Measurements from ENCODE around the gene SELENOI. TPM values are rescaled to one million over a fixed set of nuclear protein-coding genes. Genes with fewer than 3 reads are reported as not detected.

The SELENOI gene
- polyA plus RNA-seq, 1 donor (not counting 4 experiments of a cell fraction or from before 2014, with no cell fraction given): 38.1 TPM

DNA sequence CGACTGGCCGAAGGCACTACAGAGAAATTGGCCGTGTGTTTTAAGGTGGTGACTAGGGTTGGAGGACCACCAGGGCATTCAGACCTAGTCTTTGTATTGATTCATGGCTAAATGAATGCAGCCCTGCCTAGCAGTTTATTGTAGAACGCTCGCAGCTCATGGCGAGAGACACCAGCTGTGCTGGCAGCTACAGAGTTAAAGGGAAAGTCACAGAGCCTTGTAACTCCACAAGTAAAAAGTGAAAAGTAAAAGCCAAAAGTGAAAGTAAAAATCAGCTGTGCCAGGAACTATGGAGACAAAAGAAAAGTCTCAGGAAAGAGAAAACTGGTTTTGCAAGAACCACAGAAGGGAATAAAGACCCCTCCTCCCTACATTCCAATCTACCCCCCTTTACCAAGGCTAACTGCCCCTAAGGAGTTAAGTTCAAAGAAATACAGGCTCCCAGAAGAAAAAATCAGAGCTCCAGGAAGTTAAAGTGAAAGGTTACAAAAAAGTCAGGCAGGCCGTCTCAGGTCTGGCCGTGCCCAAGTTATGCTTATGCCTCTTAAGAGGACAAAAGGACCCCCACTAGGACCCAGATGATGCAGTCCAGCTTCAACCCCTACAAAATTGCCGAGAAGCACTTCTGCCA is 46.4 kb upstream of the SELENOI start:
- Histone ChIP-seq H3K36me3 (ENCODE audit: control insufficient read depth in 2 of 2, extremely low read depth in 1 of 2, insufficient read depth in 2 of 2, low read length in 2 of 2) (no peaks in the 10 kb centered on the region), H3K27ac (ENCODE audit: control insufficient read depth, insufficient read depth, low read length) (peak overlapping the region; percentile 87), H3K9ac (ENCODE audit: control insufficient read depth, extremely low read depth, insufficient read depth, low read length) (peak overlapping the region; percentile 88), H3K79me2 (ENCODE audit: control insufficient read depth, insufficient read depth, low read length) (no peaks in the 10 kb centered on the region), H3K4me2 (ENCODE audit: control insufficient read depth, extremely low read depth, insufficient read depth, low read depth, low read length) (peak overlapping the region; percentile 100), H2AFZ (ENCODE audit: control insufficient read depth, low read length) (peak overlapping the region; percentile 91), H3K9me3 (ENCODE audit: control insufficient read depth, low read depth, low read length) (no peaks in the 10 kb centered on the region), H3K4me3 (ENCODE audit: control insufficient read depth in 2 of 3, extremely low read depth in 1 of 3, insufficient read depth in 2 of 3, low read depth in 1 of 3, low read length in 3 of 3) (peak overlapping the region; percentile 20 to 79 (median 55)), H3K4me1 (ENCODE audit: control insufficient read depth, extremely low read depth, insufficient read depth, low read length) (peaks cover 42% of the 10 kb centered on the region), H4K20me1 (ENCODE audit: control insufficient read depth, extremely low read depth, insufficient read depth, low read length) (no peaks in the 10 kb centered on the region), H3K9me1 (ENCODE audit: control insufficient read depth, extremely low read depth, insufficient read depth, low read length) (no peaks in the 10 kb centered on the region), H3K27me3 (ENCODE audit: control insufficient read depth, extremely low read depth, insufficient read depth, low read length) (no peaks in the 10 kb centered on the region)
- DNase-seq (ENCODE audit: low read depth, low spot score) (no peak), FAIRE-seq (peak; percentile 56)
- TF ChIP-seq, protein P1, sequence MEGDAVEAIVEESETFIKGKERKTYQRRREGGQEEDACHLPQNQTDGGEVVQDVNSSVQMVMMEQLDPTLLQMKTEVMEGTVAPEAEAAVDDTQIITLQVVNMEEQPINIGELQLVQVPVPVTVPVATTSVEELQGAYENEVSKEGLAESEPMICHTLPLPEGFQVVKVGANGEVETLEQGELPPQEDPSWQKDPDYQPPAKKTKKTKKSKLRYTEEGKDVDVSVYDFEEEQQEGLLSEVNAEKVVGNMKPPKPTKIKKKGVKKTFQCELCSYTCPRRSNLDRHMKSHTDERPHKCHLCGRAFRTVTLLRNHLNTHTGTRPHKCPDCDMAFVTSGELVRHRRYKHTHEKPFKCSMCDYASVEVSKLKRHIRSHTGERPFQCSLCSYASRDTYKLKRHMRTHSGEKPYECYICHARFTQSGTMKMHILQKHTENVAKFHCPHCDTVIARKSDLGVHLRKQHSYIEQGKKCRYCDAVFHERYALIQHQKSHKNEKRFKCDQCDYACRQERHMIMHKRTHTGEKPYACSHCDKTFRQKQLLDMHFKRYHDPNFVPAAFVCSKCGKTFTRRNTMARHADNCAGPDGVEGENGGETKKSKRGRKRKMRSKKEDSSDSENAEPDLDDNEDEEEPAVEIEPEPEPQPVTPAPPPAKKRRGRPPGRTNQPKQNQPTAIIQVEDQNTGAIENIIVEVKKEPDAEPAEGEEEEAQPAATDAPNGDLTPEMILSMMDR (optimal IDR thresholded peaks at IDR 0.05 in 1 of 3, IDR thresholded peaks at IDR 0.05 in 1 of 3, conservative IDR thresholded peaks at IDR 0.05 in 1 of 3; ENCODE audit: extremely low read depth in 1 of 3, insufficient read depth in 2 of 3, low read length in 3 of 3): no peak
- no peak for TF ChIP-seq EZH2 (IDR thresholded peaks at IDR 0.05; ENCODE audit: low read length)
- dilution Hi-C loops (cut with MboI; ENCODE audit: extremely low pct_ligation_motif_present, low sequenced_read_pairs): no loop called here

DNA sequence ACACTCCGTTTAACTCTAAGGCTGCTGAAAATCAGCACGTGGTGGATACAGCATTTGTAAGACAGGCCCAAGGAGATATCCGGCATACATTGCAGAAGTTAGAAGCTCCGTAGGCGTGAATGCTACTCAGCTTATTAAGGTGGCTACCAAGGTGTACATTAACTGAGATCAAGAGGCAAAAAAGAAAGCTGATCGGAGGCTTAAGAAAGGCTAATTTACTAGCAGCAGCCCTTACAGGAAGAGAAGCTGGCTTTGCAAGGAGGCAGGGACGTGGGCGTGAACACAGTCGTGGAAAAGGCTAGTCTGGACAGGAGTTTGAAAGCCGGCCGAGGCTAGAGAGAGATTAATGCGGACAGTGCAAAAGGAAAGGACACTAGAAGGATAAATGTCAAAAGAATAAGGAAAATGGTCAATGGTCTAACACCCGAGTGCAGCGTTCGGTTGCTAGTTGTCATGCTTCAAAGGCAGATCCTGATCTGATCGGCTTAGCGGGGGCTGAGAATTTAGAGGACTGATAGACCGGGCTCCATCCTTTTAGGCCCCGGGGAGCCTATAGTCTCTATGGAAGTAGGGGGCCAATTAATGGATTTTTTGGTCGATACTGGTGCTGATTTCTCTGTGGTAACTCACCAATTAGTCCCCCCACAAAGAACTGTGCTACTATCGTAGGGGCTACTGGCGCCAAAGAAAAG is 45.6 kb upstream of the SELENOI start:
- Histone ChIP-seq H3K4me2 (ENCODE audit: control insufficient read depth, extremely low read depth, insufficient read depth, low read depth, low read length) (peak overlapping the region; percentile 100), H2AFZ (ENCODE audit: control insufficient read depth, low read length) (peak overlapping the region; percentile 91), H3K9me1 (ENCODE audit: control insufficient read depth, extremely low read depth, insufficient read depth, low read length) (no peaks in the 10 kb centered on the region), H3K79me2 (ENCODE audit: control insufficient read depth, insufficient read depth, low read length) (no peaks in the 10 kb centered on the region), H3K9me3 (ENCODE audit: control insufficient read depth, low read depth, low read length) (no peaks in the 10 kb centered on the region), H3K4me1 (ENCODE audit: control insufficient read depth, extremely low read depth, insufficient read depth, low read length) (peaks cover 50% of the 10 kb centered on the region), H3K9ac (ENCODE audit: control insufficient read depth, extremely low read depth, insufficient read depth, low read length) (peak overlapping the region; percentile 88), H3K4me3 (ENCODE audit: control insufficient read depth in 2 of 3, extremely low read depth in 1 of 3, insufficient read depth in 2 of 3, low read depth in 1 of 3, low read length in 3 of 3) (peak overlapping the region in 2 of 3 experiments; percentile 55 to 79), H3K27me3 (ENCODE audit: control insufficient read depth, extremely low read depth, insufficient read depth, low read length) (no peaks in the 10 kb centered on the region), H3K27ac (ENCODE audit: control insufficient read depth, insufficient read depth, low read length) (peak overlapping the region; percentile 87), H4K20me1 (ENCODE audit: control insufficient read depth, extremely low read depth, insufficient read depth, low read length) (no peaks in the 10 kb centered on the region), H3K36me3 (ENCODE audit: control insufficient read depth in 2 of 2, extremely low read depth in 1 of 2, insufficient read depth in 2 of 2, low read length in 2 of 2) (no peaks in the 10 kb centered on the region)
- dilution Hi-C loops (cut with MboI; ENCODE audit: extremely low pct_ligation_motif_present, low sequenced_read_pairs): no loop called here
- no peak for TF ChIP-seq EZH2 (IDR thresholded peaks at IDR 0.05; ENCODE audit: low read length)
- TF ChIP-seq, protein P1 (optimal IDR thresholded peaks at IDR 0.05 in 1 of 3, IDR thresholded peaks at IDR 0.05 in 1 of 3, conservative IDR thresholded peaks at IDR 0.05 in 1 of 3; ENCODE audit: extremely low read depth in 1 of 3, insufficient read depth in 2 of 3, low read length in 3 of 3): no peak
- DNase-seq (ENCODE audit: low read depth, low spot score) (no peak), FAIRE-seq (peak; percentile 88)

Data from keratinocyte (primary cell).